DND-41 (cell line): ENCODE data around the gene DPEP2NB.
A peak's percentile ranks its signal among the peaks of the same experiment; 100 is the strongest.

Experiments
- ATAC-seq: fragments of 200-7000 bp; cut with Tn5 transposase; 3 replicates; pipeline ENCODE4 v1.9.1; 2021; ENCODE audit warnings: low read depth; ENCODE audit not compliant: insufficient read depth
- DNase-seq: peaks from one replicate; pipeline ENCODE4 v3.0.0-alpha.2; 2020
- H2AFZ ChIP-seq: 2 replicates; pipeline ENCODE4 v1.6.0; 2012; ENCODE audit warnings: low read depth, low read length
- H3K27ac ChIP-seq: 2 replicates; pipeline ENCODE4 v1.5.1; 2012; ENCODE audit warnings: low read length, inconsistent platforms
- H3K27me3 ChIP-seq: fragments of 200-600 bp; sonication (generic); 2 replicates; pipeline ENCODE4 v1.6.0; 2012; ENCODE audit warnings: low read length, mild to moderate bottlenecking, inconsistent platforms; ENCODE audit not compliant: insufficient read depth, poor library complexity
- H3K36me3 ChIP-seq: 2 replicates; pipeline ENCODE4 v1.5.1; 2012; ENCODE audit warnings: low read length, inconsistent platforms; ENCODE audit not compliant: insufficient read depth
- H3K4me1 ChIP-seq: 2 replicates; pipeline ENCODE4 v1.5.1; 2012; ENCODE audit warnings: mild to moderate bottlenecking, low read length; ENCODE audit not compliant: insufficient read depth
- H3K4me2 ChIP-seq: 2 replicates; pipeline ENCODE4 v1.6.0; 2012; ENCODE audit warnings: mild to moderate bottlenecking, moderate library complexity, low read length, inconsistent platforms; ENCODE audit not compliant: insufficient read depth
- H3K4me3 ChIP-seq, 2 experiments: fragments of 200-600 bp in 1 of 2; shearing (Covaris generic) in 1 of 2; 2 replicates each; pipeline ENCODE4 v1.5.1; 2012 to 2016; ENCODE audit warnings: inconsistent platforms in 2 of 2, low read length in 2 of 2, mild to moderate bottlenecking in 2 of 2, low read depth in 1 of 2, moderate library complexity in 1 of 2
- H3K79me2 ChIP-seq: 2 replicates; pipeline ENCODE4 v1.6.0; 2012; ENCODE audit warnings: low read length, inconsistent platforms; ENCODE audit not compliant: insufficient read depth
- H3K9ac ChIP-seq: 2 replicates; pipeline ENCODE4 v1.6.0; 2012; ENCODE audit warnings: low read depth, mild to moderate bottlenecking, inconsistent platforms, low read length, moderate library complexity
- H3K9me3 ChIP-seq: 2 replicates; pipeline ENCODE4 v1.5.1; 2012; ENCODE audit warnings: low read length, moderate library complexity, mild to moderate bottlenecking, inconsistent platforms; ENCODE audit not compliant: insufficient read depth, severe bottlenecking
- H4K20me1 ChIP-seq: 2 replicates; pipeline ENCODE4 v1.6.0; 2012; ENCODE audit warnings: low read length; ENCODE audit not compliant: insufficient read depth
- CTCF ChIP-seq: IDR thresholded peaks from 2 replicates; pipeline ENCODE4 v1.5.1; 2012; ENCODE audit warnings: borderline replicate concordance, low read length, moderate library complexity, mild to moderate bottlenecking; ENCODE audit not compliant: poor library complexity, severe bottlenecking; ENCODE audit errors: extremely low read depth
- EZH2 ChIP-seq: IDR thresholded peaks from 3 replicates; pipeline ENCODE4 v1.6.1; 2012; ENCODE audit warnings: borderline replicate concordance, low read depth, mild to moderate bottlenecking, moderate library complexity, low read length, inconsistent platforms; ENCODE audit not compliant: severe bottlenecking

Gene DPEP2NB

DNA sequence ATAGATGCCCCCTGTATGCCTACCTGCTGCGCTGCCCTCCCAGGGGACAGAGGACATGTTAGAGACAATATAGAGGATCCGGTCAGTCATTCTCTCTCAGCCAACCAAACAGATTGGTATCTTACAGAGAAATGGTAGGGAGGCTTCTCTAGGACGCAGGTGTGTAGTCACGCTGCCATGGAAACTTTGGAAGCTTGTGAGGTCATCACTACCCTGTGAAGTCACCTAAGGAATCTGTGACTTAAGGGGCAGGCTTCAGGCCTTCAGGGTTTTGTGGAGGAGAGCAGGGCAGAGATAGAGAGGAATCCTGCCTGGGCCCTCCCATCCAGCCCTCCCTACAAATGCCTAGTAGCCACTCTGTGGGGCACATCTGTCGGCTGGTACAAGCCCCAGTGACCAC, at the start of gene DPEP2NB:
Gene DPEP2NB, minus strand, starts transcription at position 231 of the 400 bp plus-strand sequence. Its CDS starts 141 bp downstream, at position 90.
- no peak for ATAC-seq

GRCh38 chr16:68064791-68065365, 49.2 kb upstream of the DPEP2NB start:
- Histone ChIP-seq H3K79me2 (no peaks in the 10 kb centered on the region), H3K4me3 (no peak overlapping the region), H3K36me3 (peaks cover 26% of the 10 kb centered on the region), H3K27me3 (no peaks in the 10 kb centered on the region), H2AFZ (no peak overlapping the region), H4K20me1 (no peaks in the 10 kb centered on the region), H3K9me3 (no peaks in the 10 kb centered on the region), H3K9ac (no peak overlapping the region), H3K4me1 (peaks cover 6% of the 10 kb centered on the region), H3K4me2 (no peak overlapping the region), H3K27ac (0 out of 2 replicates have a peak overlapping the region, but pooled peaks have one; percentile 1)
- ATAC-seq (peak; percentile 90), DNase-seq (peak; percentile 80)
- TF ChIP-seq CTCF: peak; percentile 92
- TF ChIP-seq EZH2: no peak

More for the DNA sequence above, at the start of gene DPEP2NB:
- Histone ChIP-seq H3K9me3 (no peaks in the 10 kb centered on the region), H2AFZ (no peak within 1 kb of the TSS), H3K27ac (no peak within 1 kb of the TSS), H3K4me3 (no peak within 1 kb of the TSS), H3K4me2 (no peak within 1 kb of the TSS), H3K27me3 (no peaks in the 10 kb centered on the region), H3K4me1 (no peaks in the 10 kb centered on the region), H3K9ac (no peak within 1 kb of the TSS), H4K20me1 (no peaks in the 10 kb centered on the region), H3K79me2 (no peaks in the 10 kb centered on the region), H3K36me3 (no peaks in the 10 kb centered on the region)
- TF ChIP-seq EZH2: no peak
- no peak for TF ChIP-seq CTCF
- no peak for DNase-seq

DNA sequence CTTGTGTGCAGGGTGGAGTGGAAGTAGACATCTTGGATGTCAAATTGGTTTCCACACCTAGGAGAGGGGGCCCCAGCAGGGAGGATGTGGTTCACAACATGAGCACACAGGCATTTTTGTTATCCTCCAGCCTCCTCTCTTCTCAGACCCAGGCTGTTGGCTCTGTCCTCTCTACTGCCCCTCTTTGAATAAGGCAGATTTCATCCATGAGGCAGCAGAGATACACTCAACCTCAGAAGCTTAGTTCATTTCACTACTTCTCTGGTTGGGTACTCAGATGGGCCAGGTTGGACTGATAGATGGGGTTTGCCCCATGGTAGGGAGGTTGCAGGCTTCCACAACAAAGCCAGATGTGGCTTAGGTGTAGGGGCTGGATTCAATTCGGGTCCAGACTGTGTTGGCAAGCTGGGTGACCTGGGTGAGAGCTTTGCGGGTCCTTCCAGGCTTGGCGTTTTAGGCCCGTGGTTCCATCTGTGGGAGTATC, 47.2 kb upstream of the DPEP2NB start:
- Histone ChIP-seq H2AFZ (no peak overlapping the region), H4K20me1 (no peaks in the 10 kb centered on the region), H3K27ac (no peak overlapping the region), H3K9me3 (no peaks in the 10 kb centered on the region), H3K36me3 (peaks cover 26% of the 10 kb centered on the region), H3K4me2 (no peak overlapping the region), H3K9ac (no peak overlapping the region), H3K4me3 (no peak overlapping the region), H3K4me1 (no peaks in the 10 kb centered on the region), H3K27me3 (no peaks in the 10 kb centered on the region), H3K79me2 (no peaks in the 10 kb centered on the region)
- ATAC-seq: peak; percentile 70
- peak; percentile 50 for DNase-seq
- TF ChIP-seq EZH2 (no peak), CTCF (no peak)
